Brain microvascular endothelial cell (primary cell): Measurements from ENCODE around the gene COA6.

ENCODE experiments used
- DNase-seq: peaks from one replicate; pipeline ENCODE4 v3.0.0-alpha.2; 2020
- H3K27ac ChIP-seq: fragments of 250-450 bp; sonication (Bioruptor Pico); 2 replicates; pipeline ENCODE4 v1.5.1; 2020; ENCODE audit warnings: mild to moderate bottlenecking, moderate library complexity
- H3K27me3 ChIP-seq: fragments of 250-450 bp; sonication (Bioruptor Pico); replicated peaks from 2 replicates; pipeline ENCODE4 v1.5.1; 2020; ENCODE audit warnings: mild to moderate bottlenecking
- H3K36me3 ChIP-seq: fragments of 250-450 bp; sonication (Bioruptor Pico); replicated peaks from 2 replicates; pipeline ENCODE4 v1.5.1; 2020; ENCODE audit warnings: mild to moderate bottlenecking
- H3K4me3 ChIP-seq: 2 replicates; pipeline ENCODE4 v1.5.1; 2011; ENCODE audit warnings: low read depth, mild to moderate bottlenecking, control low read depth, low read length, moderate library complexity
- in situ Hi-C: cut with HindIII; loops from 2 replicates; pipeline ENCODE4 v1.10.0; 2017; ENCODE audit warnings: low sequenced_read_pairs, low pct_ligation_motif_present
- TF ChIP-seq, protein P1 (sequence below): IDR thresholded peaks from 2 replicates; pipeline ENCODE4 v1.5.1; 2011; ENCODE audit warnings: low read depth, mild to moderate bottlenecking, moderate library complexity, low read length, control low read depth, inconsistent platforms; ENCODE audit errors: missing control alignments

COA6 gene

DNA sequence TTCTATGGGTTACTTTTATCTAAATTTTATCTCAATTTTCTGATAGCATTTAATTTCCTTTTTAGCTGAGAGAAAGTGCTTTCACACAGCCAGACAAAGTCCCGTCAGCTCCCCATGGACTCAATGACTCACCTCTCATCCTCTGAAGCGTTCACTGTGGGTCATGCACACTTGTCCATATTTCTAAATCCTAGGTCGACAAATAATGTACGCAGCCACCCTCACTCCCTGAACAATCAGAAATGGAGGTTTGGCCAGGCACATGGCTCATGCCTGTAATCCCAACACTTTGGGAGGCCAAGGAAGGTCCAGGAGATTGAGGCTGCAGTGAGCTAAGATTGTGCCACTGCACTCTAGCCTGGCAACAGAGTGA is 42.4 kb upstream of the COA6 start:
- DNase-seq, result no peak
- TF ChIP-seq, protein P1, sequence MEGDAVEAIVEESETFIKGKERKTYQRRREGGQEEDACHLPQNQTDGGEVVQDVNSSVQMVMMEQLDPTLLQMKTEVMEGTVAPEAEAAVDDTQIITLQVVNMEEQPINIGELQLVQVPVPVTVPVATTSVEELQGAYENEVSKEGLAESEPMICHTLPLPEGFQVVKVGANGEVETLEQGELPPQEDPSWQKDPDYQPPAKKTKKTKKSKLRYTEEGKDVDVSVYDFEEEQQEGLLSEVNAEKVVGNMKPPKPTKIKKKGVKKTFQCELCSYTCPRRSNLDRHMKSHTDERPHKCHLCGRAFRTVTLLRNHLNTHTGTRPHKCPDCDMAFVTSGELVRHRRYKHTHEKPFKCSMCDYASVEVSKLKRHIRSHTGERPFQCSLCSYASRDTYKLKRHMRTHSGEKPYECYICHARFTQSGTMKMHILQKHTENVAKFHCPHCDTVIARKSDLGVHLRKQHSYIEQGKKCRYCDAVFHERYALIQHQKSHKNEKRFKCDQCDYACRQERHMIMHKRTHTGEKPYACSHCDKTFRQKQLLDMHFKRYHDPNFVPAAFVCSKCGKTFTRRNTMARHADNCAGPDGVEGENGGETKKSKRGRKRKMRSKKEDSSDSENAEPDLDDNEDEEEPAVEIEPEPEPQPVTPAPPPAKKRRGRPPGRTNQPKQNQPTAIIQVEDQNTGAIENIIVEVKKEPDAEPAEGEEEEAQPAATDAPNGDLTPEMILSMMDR, result no peak
- Histone ChIP-seq H3K27ac (no peak overlapping the region), H3K27me3 (no peaks in the 10 kb centered on the region), H3K36me3 (no peaks in the 10 kb centered on the region), H3K4me3 (no peak overlapping the region)
- in situ Hi-C loops, result no loop called here

DNA sequence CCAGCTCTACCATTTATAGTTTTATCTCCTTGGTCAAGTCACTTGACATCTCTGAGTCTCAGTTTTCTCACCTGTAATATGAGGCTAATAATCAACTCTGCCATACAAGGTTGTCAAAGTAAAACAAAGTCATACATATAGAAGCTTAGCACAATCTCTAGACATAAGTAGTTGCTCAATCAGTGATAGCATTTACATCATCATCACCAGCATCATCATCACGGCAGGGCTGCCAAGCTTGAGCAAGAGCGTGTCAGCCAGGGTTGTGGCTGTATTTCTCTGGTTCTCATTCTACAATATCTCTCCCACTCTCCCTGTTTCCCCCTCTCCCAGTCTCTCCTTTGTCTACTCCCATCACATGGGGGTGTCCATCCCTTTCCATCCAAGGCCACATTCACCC is 41.7 kb upstream of the COA6 start:
- no peak for DNase-seq
- in situ Hi-C loops, result no loop called here
- H3K27me3 ChIP-seq, result no peaks in the 10 kb centered on the region
- H3K36me3 ChIP-seq, result no peaks in the 10 kb centered on the region
- H3K4me3 ChIP-seq, result no peak overlapping the region
- H3K27ac ChIP-seq, result no peak overlapping the region
- TF ChIP-seq, protein P1, result no peak

DNA sequence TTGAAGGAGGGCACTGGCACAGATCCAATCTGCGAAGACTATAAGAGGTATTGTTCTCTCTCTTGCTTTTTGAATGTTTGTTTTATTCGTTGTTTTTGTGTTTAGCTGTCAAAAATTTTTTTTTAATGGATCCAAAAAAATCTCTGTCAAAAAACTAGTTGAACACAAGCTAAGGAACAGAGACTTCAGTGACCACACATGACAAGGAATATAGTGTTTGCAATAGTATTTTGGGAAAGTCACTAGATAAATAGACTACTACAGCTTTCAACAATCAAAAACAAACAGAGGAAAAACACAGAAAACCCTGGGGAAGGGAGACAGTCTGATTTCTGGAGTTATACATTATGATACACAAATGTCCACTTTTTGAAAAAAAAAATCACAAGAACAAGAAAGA is 36.9 kb upstream of the COA6 start:
- Histone ChIP-seq H3K27ac (no peak overlapping the region), H3K36me3 (no peaks in the 10 kb centered on the region), H3K27me3 (no peaks in the 10 kb centered on the region), H3K4me3 (no peak overlapping the region)
- in situ Hi-C loops, result no loop called here
- TF ChIP-seq, protein P1, result no peak
- DNase-seq, result no peak

DNA sequence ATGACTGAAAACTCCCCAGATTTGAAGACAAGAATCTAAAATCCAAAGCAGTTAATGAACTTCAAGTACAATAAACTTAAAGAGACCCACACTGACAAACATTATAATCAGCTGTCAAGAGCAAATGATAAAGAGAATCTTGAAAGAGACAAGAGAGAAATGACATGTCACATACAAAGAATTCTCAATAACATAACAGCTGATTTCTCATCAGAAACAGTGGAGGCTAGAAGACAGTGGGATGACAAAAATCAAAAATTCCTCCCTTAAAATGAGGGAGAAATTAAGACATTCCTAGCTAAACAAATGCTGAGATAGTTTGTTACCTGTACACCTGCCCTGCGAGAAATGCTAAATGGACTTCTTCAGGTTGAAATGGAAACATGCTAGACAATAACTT is 36.0 kb upstream of the COA6 start:
- DNase-seq, result no peak
- no peak overlapping the region for H3K4me3 ChIP-seq
- no peaks in the 10 kb centered on the region for H3K36me3 ChIP-seq
- in situ Hi-C loops, result no loop called here
- no peak overlapping the region for H3K27ac ChIP-seq
- TF ChIP-seq, protein P1, result no peak
- no peaks in the 10 kb centered on the region for H3K27me3 ChIP-seq

DNA sequence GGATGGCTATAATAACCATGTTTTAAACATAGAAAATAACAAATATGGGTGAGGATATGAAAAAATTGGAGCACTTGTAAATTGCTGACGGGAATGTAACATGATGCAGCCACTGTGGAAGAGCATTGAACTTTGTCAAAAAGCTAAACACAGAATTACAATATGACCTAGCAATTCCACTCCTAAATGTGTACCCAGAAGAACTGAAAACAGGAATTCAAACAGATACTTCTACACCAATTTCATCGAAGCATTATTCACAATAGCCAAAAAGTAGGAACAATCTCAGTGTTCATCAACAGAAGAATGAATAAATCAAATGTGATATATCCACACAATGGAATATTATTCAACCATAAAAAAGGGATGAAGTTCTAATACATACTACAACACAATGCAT is 32.7 kb upstream of the COA6 start:
- no peaks in the 10 kb centered on the region for H3K27me3 ChIP-seq

DNA sequence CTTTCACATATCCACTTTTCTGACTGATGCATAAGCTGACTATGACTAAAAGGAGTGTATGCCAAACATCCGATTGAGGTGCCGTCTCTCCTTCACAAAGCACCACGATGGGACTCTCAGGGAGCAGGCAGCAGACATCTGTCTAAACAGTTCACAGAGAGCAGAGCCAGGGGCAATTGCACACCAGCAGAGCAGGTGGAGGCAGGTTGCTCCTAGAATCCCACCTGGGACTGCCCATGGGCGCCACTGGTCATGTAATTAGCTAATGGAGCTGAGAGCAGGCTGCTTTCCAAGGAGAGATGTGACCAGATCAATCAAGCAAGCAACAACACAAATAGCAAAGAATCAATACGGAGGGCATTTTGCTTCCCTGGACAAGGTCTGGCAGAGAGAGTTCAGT is 30.5 kb upstream of the COA6 start:
- Histone ChIP-seq H3K36me3 (no peaks in the 10 kb centered on the region), H3K27me3 (no peaks in the 10 kb centered on the region), H3K4me3 (no peak overlapping the region), H3K27ac (no peak overlapping the region)
- in situ Hi-C loops, result no loop called here
- no peak for DNase-seq
- TF ChIP-seq, protein P1, result no peak

More for the DNA sequence above, 32.7 kb upstream of the COA6 start:
- in situ Hi-C loops, result no loop called here
- TF ChIP-seq, protein P1, result no peak
- Histone ChIP-seq H3K27ac (no peak overlapping the region), H3K36me3 (no peaks in the 10 kb centered on the region), H3K4me3 (no peak overlapping the region)
- no peak for DNase-seq
